CD4-positive, alpha-beta T cell treated with Interleukin-17A for 4 hours (primary cell): ENCODE results near the gene PAQR8.

Experiments
- DNase-seq: peaks from one replicate; pipeline ENCODE4 v3.0.0-alpha.2; 2020; ENCODE audit warnings: mixed read lengths

Gene PAQR8

GRCh38 chr6:52351879-52352238, 10.1 kb upstream of the PAQR8 start:
- DNase-seq, result no peak

- no peak for DNase-seq
Measured at GRCh38 chr6:52352239-52353018, 9.5 kb upstream of the PAQR8 start.

- DNase-seq, result no peak
Measured at GRCh38 chr6:52356017-52356416, 5.9 kb upstream of the PAQR8 start.

GRCh38 chr6:52359403-52359802, 2.5 kb upstream of the PAQR8 start:
- no peak for DNase-seq

- DNase-seq, result no peak
Measured at GRCh38 chr6:52360028-52360427, 1.9 kb upstream of the PAQR8 start.

GRCh38 chr6:52360601-52361413, 1.1 kb upstream of the PAQR8 start:
- no peak for DNase-seq

GRCh38 chr6:52361414-52361944, 472 bp upstream of the PAQR8 start:
- peak; percentile 43 for DNase-seq

- peak; percentile 62 for DNase-seq
Measured at GRCh38 chr6:52362443-52363227, 684 bp downstream of the PAQR8 start.

- DNase-seq, result no peak
Measured at GRCh38 chr6:52363228-52363867, 1.4 kb downstream of the PAQR8 start.

GRCh38 chr6:52364480-52365166, 2.7 kb downstream of the PAQR8 start:
- no peak for DNase-seq

- no peak for DNase-seq
Measured at GRCh38 chr6:52365317-52365716, 3.4 kb downstream of the PAQR8 start.

GRCh38 chr6:52365866-52366540, 4.1 kb downstream of the PAQR8 start:
- no peak for DNase-seq

GRCh38 chr6:52368002-52368401, 6.1 kb downstream of the PAQR8 start:
- no peak for DNase-seq

- no peak for DNase-seq
Measured at GRCh38 chr6:52369234-52369633, 7.3 kb downstream of the PAQR8 start.

- DNase-seq, result no peak
Measured at GRCh38 chr6:52371656-52372191, 9.8 kb downstream of the PAQR8 start.

GRCh38 chr6:52373151-52373690, 11.3 kb downstream of the PAQR8 start:
- DNase-seq, result no peak

GRCh38 chr6:52374247-52374646, 12.3 kb downstream of the PAQR8 start:
- DNase-seq, result no peak

- peak; percentile 53 for DNase-seq
Measured at GRCh38 chr6:52375780-52376556, 14.0 kb downstream of the PAQR8 start.

- DNase-seq, result no peak
Measured at GRCh38 chr6:52376763-52377162, 14.8 kb downstream of the PAQR8 start.
